Measurements from ENCODE around the gene ADGRG1. TPM values are rescaled to one million over a fixed set of nuclear protein-coding genes. Genes with fewer than 3 reads are reported as not detected.

Gene ADGRG1
- total RNA-seq, 1 donor from 2014 or later, result 67.1 TPM

GRCh38 chr16:57645169-57645568 is 16.7 kb downstream of the ADGRG1 start:
- no peaks in the 10 kb centered on the region for H3K9me3 Mint-ChIP-seq
- no peak overlapping the region for H3K4me3 Mint-ChIP-seq
- H3K4me1 Mint-ChIP-seq, result peaks cover 19% of the 10 kb centered on the region
- H3K36me3 Mint-ChIP-seq, result no peaks in the 10 kb centered on the region
- TF ChIP-seq CTCF (IDR thresholded peaks at IDR 0.05; ENCODE audit: unreplicated experiment), result no peak
- H3K27ac Mint-ChIP-seq, result no peak overlapping the region
- no peak for DNase-seq (ENCODE audit: low spot score in 2 of 2, unreplicated experiment in 2 of 2)
- H3K27me3 Mint-ChIP-seq (ENCODE audit: low read depth), result no peaks in the 10 kb centered on the region

- Mint-ChIP-seq H3K27me3 (ENCODE audit: low read depth) (no peaks in the 10 kb centered on the region), H3K4me3 (no peak overlapping the region), H3K9me3 (no peaks in the 10 kb centered on the region), H3K27ac (peak overlapping the region; percentile 62), H3K36me3 (no peaks in the 10 kb centered on the region), H3K4me1 (peaks cover 19% of the 10 kb centered on the region)
- TF ChIP-seq CTCF (IDR thresholded peaks at IDR 0.05; ENCODE audit: unreplicated experiment), result no peak
- DNase-seq (ENCODE audit: low spot score in 2 of 2, unreplicated experiment in 2 of 2), result no peak
Observed at GRCh38 chr16:57645691-57646387, 17.4 kb downstream of the ADGRG1 start.

- Mint-ChIP-seq H3K4me1 (peaks cover 19% of the 10 kb centered on the region), H3K36me3 (no peaks in the 10 kb centered on the region), H3K27ac (peak overlapping the region; percentile 39), H3K9me3 (no peaks in the 10 kb centered on the region), H3K4me3 (no peak overlapping the region), H3K27me3 (ENCODE audit: low read depth) (no peaks in the 10 kb centered on the region)
- no peak for TF ChIP-seq CTCF (IDR thresholded peaks at IDR 0.05; ENCODE audit: unreplicated experiment)
- no peak for DNase-seq (ENCODE audit: low spot score in 2 of 2, unreplicated experiment in 2 of 2)
Observed at GRCh38 chr16:57646388-57647039, 18.1 kb downstream of the ADGRG1 start.

- TF ChIP-seq CTCF (IDR thresholded peaks at IDR 0.05; ENCODE audit: unreplicated experiment), result no peak
- peaks cover 19% of the 10 kb centered on the region for H3K4me1 Mint-ChIP-seq
- no peak overlapping the region for H3K4me3 Mint-ChIP-seq
- H3K9me3 Mint-ChIP-seq, result no peaks in the 10 kb centered on the region
- no peaks in the 10 kb centered on the region for H3K27me3 Mint-ChIP-seq (ENCODE audit: low read depth)
- H3K36me3 Mint-ChIP-seq, result no peaks in the 10 kb centered on the region
- DNase-seq (ENCODE audit: low spot score in 2 of 2, unreplicated experiment in 2 of 2), result no peak
- H3K27ac Mint-ChIP-seq, result peak overlapping the region; percentile 76
Observed at GRCh38 chr16:57647136-57647875, 18.9 kb downstream of the ADGRG1 start.

- Mint-ChIP-seq H3K27ac (no peak overlapping the region), H3K9me3 (no peaks in the 10 kb centered on the region), H3K4me1 (peaks cover 19% of the 10 kb centered on the region), H3K27me3 (ENCODE audit: low read depth) (no peaks in the 10 kb centered on the region), H3K36me3 (no peaks in the 10 kb centered on the region), H3K4me3 (no peak overlapping the region)
- TF ChIP-seq CTCF (IDR thresholded peaks at IDR 0.05; ENCODE audit: unreplicated experiment), result no peak
- no peak for DNase-seq (ENCODE audit: low spot score in 2 of 2, unreplicated experiment in 2 of 2)
Observed at GRCh38 chr16:57648125-57648524, 19.7 kb downstream of the ADGRG1 start.
